Stimulated activated CD4-positive, alpha-beta T cell treated with anti-CD3 and anti-CD28 coated beads, Interleukin-1b, Interleukin-23, amount 100 ng/mL, for 4 hours (primary cell): ENCODE results near the gene PCDHA5.
"Not testable (repeated sequence)": the region's sequence is repeated elsewhere in the genome, so short reads cannot be mapped to it uniquely, and the experiment has no call there.

ENCODE experiments used
- DNase-seq, 2 donors: peaks; one replicate each; pipeline ENCODE4 v3.0.0-alpha.2; 2020; ENCODE audit warnings: low read depth in 2 of 2

The PCDHA5 gene

GRCh38 chr5:140821375-140822280 lies at the start of gene PCDHA5:
PCDHA5 (plus strand) TSS chr5:140821613.
- no peak for DNase-seq

GRCh38 chr5:140780512-140780911 lies 40.9 kb upstream of the PCDHA5 start:
- DNase-seq, result no peak

- no peak for DNase-seq
Measured at GRCh38 chr5:140785905-140786686, 35.3 kb upstream of the PCDHA5 start, which contains the start of gene PCDHA1. PCDHA1 (plus strand) TSS chr5:140786140.

- not testable (repeated sequence) for DNase-seq
Measured at GRCh38 chr5:140787422-140787821, 34.0 kb upstream of the PCDHA5 start.

GRCh38 chr5:140787849-140788504 lies 33.4 kb upstream of the PCDHA5 start:
- not testable (repeated sequence) for DNase-seq

GRCh38 chr5:140791089-140791488 lies 30.3 kb upstream of the PCDHA5 start:
- DNase-seq, result no peak

GRCh38 chr5:140794595-140795258 lies 26.7 kb upstream of the PCDHA5 start, which contains the start of gene PCDHA2:
PCDHA2 (plus strand) TSS chr5:140794852.
- DNase-seq, result no peak

- DNase-seq, result no peak
Measured at GRCh38 chr5:140795259-140795641, 26.2 kb upstream of the PCDHA5 start.

GRCh38 chr5:140796072-140796717 lies 25.2 kb upstream of the PCDHA5 start:
- DNase-seq, result not testable (repeated sequence)

GRCh38 chr5:140796718-140797095 lies 24.7 kb upstream of the PCDHA5 start:
- DNase-seq, result no peak

GRCh38 chr5:140800816-140801493 lies 20.5 kb upstream of the PCDHA5 start, which contains the start of gene PCDHA3:
PCDHA3 (plus strand) TSS chr5:140801057.
- no peak for DNase-seq

GRCh38 chr5:140801494-140801841 lies 19.9 kb upstream of the PCDHA5 start:
- DNase-seq, result no peak

GRCh38 chr5:140802381-140802780 lies 19.0 kb upstream of the PCDHA5 start:
- DNase-seq, result not testable (repeated sequence)

GRCh38 chr5:140802781-140803271 lies 18.6 kb upstream of the PCDHA5 start:
- DNase-seq, result no peak

- no peak for DNase-seq
Measured at GRCh38 chr5:140806834-140807775, 14.3 kb upstream of the PCDHA5 start, which contains the start of gene PCDHA4. PCDHA4 (plus strand) TSS chr5:140807068.

- not testable (repeated sequence) for DNase-seq
Measured at GRCh38 chr5:140808241-140808888, 13.0 kb upstream of the PCDHA5 start.

GRCh38 chr5:140808889-140809291 lies 12.5 kb upstream of the PCDHA5 start:
- no peak for DNase-seq

- DNase-seq, result no peak
Measured at GRCh38 chr5:140822281-140822629, 842 bp downstream of the PCDHA5 start.

- DNase-seq, result not testable (repeated sequence)
Measured at GRCh38 chr5:140822969-140823368, 1.6 kb downstream of the PCDHA5 start.
